Measurements from ENCODE around the gene RSRP1.

DNA sequence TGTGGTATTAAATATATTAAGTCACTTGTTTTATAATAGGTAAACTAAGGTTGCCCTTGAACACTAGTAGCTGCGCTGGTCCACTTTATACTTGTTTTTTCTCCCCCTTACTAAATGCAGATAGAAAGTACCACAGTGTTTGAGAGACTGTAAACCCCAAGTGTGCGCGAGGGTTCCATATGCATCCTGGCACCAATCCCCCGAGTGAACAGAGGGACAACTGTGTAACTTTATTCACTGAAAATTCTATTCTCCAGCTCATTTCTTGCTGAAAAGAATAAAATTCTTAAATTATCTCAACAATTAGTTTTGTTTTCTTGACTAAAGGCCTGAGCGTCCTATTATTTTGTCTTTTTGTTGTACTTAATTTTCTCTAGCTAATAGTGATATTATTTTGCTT is 1.9 kb downstream of the RSRP1 start:
- TF ChIP-seq, protein P1, sequence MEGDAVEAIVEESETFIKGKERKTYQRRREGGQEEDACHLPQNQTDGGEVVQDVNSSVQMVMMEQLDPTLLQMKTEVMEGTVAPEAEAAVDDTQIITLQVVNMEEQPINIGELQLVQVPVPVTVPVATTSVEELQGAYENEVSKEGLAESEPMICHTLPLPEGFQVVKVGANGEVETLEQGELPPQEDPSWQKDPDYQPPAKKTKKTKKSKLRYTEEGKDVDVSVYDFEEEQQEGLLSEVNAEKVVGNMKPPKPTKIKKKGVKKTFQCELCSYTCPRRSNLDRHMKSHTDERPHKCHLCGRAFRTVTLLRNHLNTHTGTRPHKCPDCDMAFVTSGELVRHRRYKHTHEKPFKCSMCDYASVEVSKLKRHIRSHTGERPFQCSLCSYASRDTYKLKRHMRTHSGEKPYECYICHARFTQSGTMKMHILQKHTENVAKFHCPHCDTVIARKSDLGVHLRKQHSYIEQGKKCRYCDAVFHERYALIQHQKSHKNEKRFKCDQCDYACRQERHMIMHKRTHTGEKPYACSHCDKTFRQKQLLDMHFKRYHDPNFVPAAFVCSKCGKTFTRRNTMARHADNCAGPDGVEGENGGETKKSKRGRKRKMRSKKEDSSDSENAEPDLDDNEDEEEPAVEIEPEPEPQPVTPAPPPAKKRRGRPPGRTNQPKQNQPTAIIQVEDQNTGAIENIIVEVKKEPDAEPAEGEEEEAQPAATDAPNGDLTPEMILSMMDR (IDR thresholded peaks at IDR 0.05), result no peak
- TF ChIP-seq POLR2A (IDR thresholded peaks at IDR 0.05), result no peak

All from adrenal gland (tissue), 5 donors.